ENCODE data around the gene TMEM184C. TPM values are rescaled to one million over a fixed set of nuclear protein-coding genes. Genes with fewer than 3 reads are reported as not detected.

The TMEM184C gene
- total and polyA plus RNA-seq, 3 donors from 2014 or later = 22.7 to 33.9 (median 33.4) TPM

DNA sequence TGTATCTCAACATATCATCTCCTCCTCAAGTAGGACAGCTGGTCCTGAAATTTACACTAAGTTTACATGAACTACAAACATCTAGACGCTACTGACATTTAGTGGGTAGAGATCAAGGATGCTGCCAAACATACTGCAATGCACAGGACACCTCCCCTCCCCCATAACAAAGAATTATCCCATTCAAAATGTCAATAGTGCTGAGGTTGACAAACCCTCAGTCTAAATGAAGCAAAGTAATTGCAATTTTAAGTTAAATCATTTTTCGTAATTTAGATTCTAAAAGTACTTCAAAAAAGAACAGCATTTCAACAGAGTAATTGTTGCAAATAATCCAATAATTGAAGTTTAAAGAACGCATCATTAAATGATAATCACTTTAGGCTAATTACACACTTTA, 65.6 kb downstream of the TMEM184C start:
- H3K27ac ChIP-seq = peak overlapping the region in 1 of 2 donors; percentile 91
- no peaks in the 10 kb centered on the region for H3K9me3 ChIP-seq
- H3K27me3 ChIP-seq = no peaks in the 10 kb centered on the region
- 32 to 51% methylated on average over 3 of the region's 3 CpGs for WGBS, 2 donors
- intact Hi-C loops (cut with DNase I; ENCODE audit: low total_unique reads) = no loop called here
- peaks cover 13% of the 10 kb centered on the region for H3K4me1 ChIP-seq
- peak overlapping the region in 1 of 2 donors; percentile 79 for H3K4me3 ChIP-seq
- DNase-seq = no peak
- H3K36me3 ChIP-seq (ENCODE audit: low read depth, missing control alignments) = no peaks in the 10 kb centered on the region
- TF ChIP-seq, protein P1, sequence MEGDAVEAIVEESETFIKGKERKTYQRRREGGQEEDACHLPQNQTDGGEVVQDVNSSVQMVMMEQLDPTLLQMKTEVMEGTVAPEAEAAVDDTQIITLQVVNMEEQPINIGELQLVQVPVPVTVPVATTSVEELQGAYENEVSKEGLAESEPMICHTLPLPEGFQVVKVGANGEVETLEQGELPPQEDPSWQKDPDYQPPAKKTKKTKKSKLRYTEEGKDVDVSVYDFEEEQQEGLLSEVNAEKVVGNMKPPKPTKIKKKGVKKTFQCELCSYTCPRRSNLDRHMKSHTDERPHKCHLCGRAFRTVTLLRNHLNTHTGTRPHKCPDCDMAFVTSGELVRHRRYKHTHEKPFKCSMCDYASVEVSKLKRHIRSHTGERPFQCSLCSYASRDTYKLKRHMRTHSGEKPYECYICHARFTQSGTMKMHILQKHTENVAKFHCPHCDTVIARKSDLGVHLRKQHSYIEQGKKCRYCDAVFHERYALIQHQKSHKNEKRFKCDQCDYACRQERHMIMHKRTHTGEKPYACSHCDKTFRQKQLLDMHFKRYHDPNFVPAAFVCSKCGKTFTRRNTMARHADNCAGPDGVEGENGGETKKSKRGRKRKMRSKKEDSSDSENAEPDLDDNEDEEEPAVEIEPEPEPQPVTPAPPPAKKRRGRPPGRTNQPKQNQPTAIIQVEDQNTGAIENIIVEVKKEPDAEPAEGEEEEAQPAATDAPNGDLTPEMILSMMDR (IDR thresholded peaks at IDR 0.05) = no peak
- no peak for TF ChIP-seq POLR2A (IDR thresholded peaks at IDR 0.05)

DNA sequence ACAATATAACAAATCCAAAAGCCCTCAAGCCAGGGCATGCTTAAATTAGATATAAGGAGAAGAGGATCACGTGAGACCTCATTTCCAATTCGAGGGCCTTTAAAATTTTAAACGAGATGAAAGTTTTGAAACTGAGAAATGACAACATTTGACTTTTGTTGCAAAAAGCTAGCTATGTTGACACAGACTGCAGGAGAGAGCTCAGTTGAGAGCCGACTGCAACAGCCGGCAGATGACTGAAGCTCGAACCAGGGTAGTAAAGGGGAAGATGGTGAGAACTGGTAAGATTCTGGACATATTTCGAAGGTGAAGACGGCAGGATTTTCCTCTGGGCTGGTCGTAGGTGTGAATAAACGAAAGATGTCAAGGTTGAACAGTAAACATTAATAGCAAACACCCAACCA, 66.0 kb downstream of the TMEM184C start:
- peak; percentile 39 for DNase-seq
- TF ChIP-seq POLR2A (IDR thresholded peaks at IDR 0.05) = no peak
- TF ChIP-seq, protein P1 (IDR thresholded peaks at IDR 0.05) = no peak
- 1% methylated on average over 10 of the region's 10 CpGs for WGBS, 2 donors
- peak overlapping the region; percentile 87 to 91 for H3K27ac ChIP-seq
- intact Hi-C loops (cut with DNase I; ENCODE audit: low total_unique reads) = no loop called here
- peak overlapping the region; percentile 79 to 82 for H3K4me3 ChIP-seq
- H3K4me1 ChIP-seq = peaks cover 13% of the 10 kb centered on the region
- no peaks in the 10 kb centered on the region for H3K27me3 ChIP-seq
- H3K36me3 ChIP-seq (ENCODE audit: low read depth, missing control alignments) = no peaks in the 10 kb centered on the region
- no peaks in the 10 kb centered on the region for H3K9me3 ChIP-seq

DNA sequence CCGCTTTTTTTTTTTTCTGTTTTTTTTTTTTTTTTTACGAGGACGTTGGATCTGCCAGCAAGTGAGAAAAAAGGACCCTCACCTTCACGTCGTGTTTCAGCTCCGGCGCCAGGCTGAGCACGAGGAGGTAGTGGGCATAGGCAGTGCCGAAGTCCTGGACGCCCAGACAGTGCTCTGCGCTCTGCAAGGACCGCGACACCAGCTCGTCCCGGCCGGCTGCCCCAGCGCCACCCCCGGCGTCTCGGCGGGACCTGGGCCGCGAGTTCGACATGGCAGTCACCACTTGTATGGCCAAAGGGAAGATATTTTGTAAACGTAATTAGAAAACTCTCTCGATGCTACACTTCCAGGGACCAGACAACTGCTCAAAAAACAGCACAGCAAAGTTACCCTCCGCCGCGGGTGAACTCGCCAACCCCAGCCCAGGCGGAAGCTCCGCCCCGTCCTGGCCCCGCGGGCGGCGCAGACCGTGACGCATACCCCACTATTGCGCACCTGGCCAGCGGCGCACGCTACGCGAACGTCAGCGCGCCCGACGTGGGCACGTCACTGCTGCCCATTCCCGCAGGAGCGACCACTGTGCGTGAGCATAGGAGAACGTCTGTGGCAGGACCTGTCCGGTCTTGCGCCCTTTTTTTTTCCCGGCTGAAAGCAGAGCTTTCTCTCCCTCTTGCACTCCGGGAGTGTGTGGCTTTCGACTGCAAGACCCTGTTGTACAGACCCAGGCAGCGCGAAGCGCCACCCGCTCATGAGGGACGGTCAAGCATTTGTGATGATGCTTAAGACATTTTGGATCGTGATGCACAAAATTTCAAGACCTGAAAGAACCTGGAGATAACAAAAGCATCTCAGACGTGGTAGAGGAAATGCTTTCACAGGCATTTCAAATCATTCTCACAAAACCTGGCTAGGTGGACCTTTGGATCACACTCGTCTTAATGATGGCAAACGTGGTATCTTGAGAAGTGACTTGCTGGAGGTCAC, 66.8 kb downstream of the TMEM184C start, which contains the start of gene PRMT9:
PRMT9 (minus strand) TSS at position 447 of the 984 bp plus-strand sequence; CDS start at position 271, 176 bp downstream.
- H3K27ac ChIP-seq = peak within 1 kb of the TSS; percentile 87 to 91
- intact Hi-C loops (cut with DNase I; ENCODE audit: low total_unique reads) = no loop called here
- TF ChIP-seq POLR2A (IDR thresholded peaks at IDR 0.05) = peak; percentile 89
- TF ChIP-seq, protein P1 (IDR thresholded peaks at IDR 0.05) = no peak
- peaks cover 13% of the 10 kb centered on the region for H3K4me1 ChIP-seq
- H3K27me3 ChIP-seq = no peaks in the 10 kb centered on the region
- no peaks in the 10 kb centered on the region for H3K9me3 ChIP-seq
- H3K36me3 ChIP-seq (ENCODE audit: low read depth, missing control alignments) = no peaks in the 10 kb centered on the region
- WGBS, 2 donors = 0 to 1% methylated on average over 36 to 69 of the region's 69 CpGs
- H3K4me3 ChIP-seq = peak within 1 kb of the TSS; percentile 79 to 82
- DNase-seq = peak; percentile 95

DNA sequence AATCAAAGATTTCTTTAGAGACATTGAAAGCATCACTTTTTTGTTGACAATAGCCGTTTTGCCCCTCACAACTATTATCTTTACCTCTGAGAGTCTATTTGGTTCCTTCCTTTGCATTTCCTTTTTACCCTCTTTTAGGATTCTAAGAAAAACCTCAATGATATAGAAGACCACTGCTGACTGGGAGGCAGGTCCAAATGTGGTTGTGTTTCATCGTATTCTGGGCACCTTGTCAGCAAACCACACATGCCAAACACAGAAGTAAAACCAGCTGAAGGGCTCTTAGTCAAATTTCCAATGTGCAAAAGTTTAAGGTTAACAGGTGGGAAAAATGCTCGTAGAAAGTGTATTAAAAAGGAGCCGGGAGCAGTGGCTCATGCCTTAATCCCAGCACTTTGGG, 71.9 kb downstream of the TMEM184C start:
- 64 to 77% methylated on average over 4 of the region's 4 CpGs for WGBS, 2 donors

More for the DNA sequence above, 71.9 kb downstream of the TMEM184C start:
- Histone ChIP-seq H3K9me3 (no peaks in the 10 kb centered on the region), H3K27ac (no peak overlapping the region), H3K4me1 (peaks cover 5% of the 10 kb centered on the region), H3K27me3 (no peaks in the 10 kb centered on the region), H3K36me3 (ENCODE audit: low read depth, missing control alignments) (no peaks in the 10 kb centered on the region), H3K4me3 (no peak overlapping the region)
- no peak for TF ChIP-seq POLR2A (IDR thresholded peaks at IDR 0.05)
- TF ChIP-seq, protein P1 (IDR thresholded peaks at IDR 0.05) = no peak
- DNase-seq = no peak
- intact Hi-C loops (cut with DNase I; ENCODE audit: low total_unique reads) = no loop called here
